ENCODE measurements around the gene PSMC5.

- TF ChIP-seq ZNF281 (CRISPR knock-in tag; IDR thresholded peaks at IDR 0.05) (no peak), SP1 (CRISPR knock-in tag; conservative IDR thresholded peaks at IDR 0.05) (no peak), NR1H2 (CRISPR knock-in tag; IDR thresholded peaks at IDR 0.05) (no peak)
- TF ChIP-seq, protein P1, sequence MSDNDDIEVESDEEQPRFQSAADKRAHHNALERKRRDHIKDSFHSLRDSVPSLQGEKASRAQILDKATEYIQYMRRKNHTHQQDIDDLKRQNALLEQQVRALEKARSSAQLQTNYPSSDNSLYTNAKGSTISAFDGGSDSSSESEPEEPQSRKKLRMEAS (CRISPR knock-in tag; IDR thresholded peaks at IDR 0.05): no peak
Observed at GRCh38 chr17:63841350-63842172, 14.3 kb downstream of the PSMC5 start.

Data from WTC11 (cell line).